HepG2 (cell line): Measurements from ENCODE around the gene ADRM1. TPM values are rescaled to one million over a fixed set of nuclear protein-coding genes. Genes with fewer than 3 reads are reported as not detected.

Source experiments
- ETV6 ChIP-seq: sonication (generic); formaldehyde crosslinking; conservative IDR thresholded peaks from 2 replicates; pipeline ENCODE4 v1.4.0; 2020; ENCODE audit warnings: missing genetic modification reagents
- JUN ChIP-seq: sonication (generic); formaldehyde crosslinking; IDR thresholded peaks from 2 replicates; pipeline ENCODE4 v1.4.0; 2020; ENCODE audit warnings: mild to moderate bottlenecking, missing genetic modification reagents
- KAT8 ChIP-seq: IDR thresholded peaks from 2 replicates; pipeline ENCODE4 v1.6.1; 2016; ENCODE audit warnings: missing genetic modification reagents, missing compliant biosample characterization
- ZNF234 ChIP-seq: sonication (generic); formaldehyde crosslinking; conservative IDR thresholded peaks from 2 replicates; pipeline ENCODE4 v1.5.1; 2020; ENCODE audit warnings: mild to moderate bottlenecking, missing genetic modification reagents
- ZNF607 ChIP-seq: sonication (generic); formaldehyde crosslinking; IDR thresholded peaks from 2 replicates; pipeline ENCODE4 v1.5.1; 2020; ENCODE audit warnings: missing genetic modification reagents, mild to moderate bottlenecking, borderline replicate concordance
- ZNF672 ChIP-seq: sonication (generic); formaldehyde crosslinking; IDR thresholded peaks from 2 replicates; pipeline ENCODE4 v1.8.1; 2022; ENCODE audit warnings: missing genetic modification reagents
- ZNF720 ChIP-seq: sonication (generic); formaldehyde crosslinking; IDR thresholded peaks from 2 replicates; pipeline ENCODE4 v1.4.0; 2020; ENCODE audit warnings: missing genetic modification reagents
- ZNF749 ChIP-seq: sonication (generic); formaldehyde crosslinking; IDR thresholded peaks from 2 replicates; pipeline ENCODE4 v1.8.0; 2022; ENCODE audit warnings: mild to moderate bottlenecking, missing genetic modification reagents, moderate library complexity, borderline replicate concordance
- ZSCAN29 ChIP-seq: sonication (generic); formaldehyde crosslinking; conservative IDR thresholded peaks from 2 replicates; pipeline ENCODE4 v1.4.0; 2020; ENCODE audit warnings: mild to moderate bottlenecking, missing genetic modification reagents
- polyA plus RNA-seq, 8 experiments: library from polyadenylated mRNA; depleted of rRNA in 3 of 8; stranded (reverse) in 7 of 8; unstranded in 1 of 8; fragments of >200 nt; fragmentation: Illumina TruSeq in 4 of 8; extraction: Trizol in 4 of 8; gene quantifications; 2 replicates each; pipeline versions ENCODE4 v1.2.1 to v1.2.3, GENCODE V29; 2011 to 2016; ENCODE audit warnings: low read depth in 4 of 8, missing spikeins in 1 of 8, mixed read lengths in 1 of 8; ENCODE audit not compliant: insufficient read depth in 1 of 8
- total RNA-seq, 5 experiments: library from RNA; depleted of rRNA; stranded (reverse); fragments of >200 nt; fragmentation: Illumina TruSeq; extraction: Trizol; gene quantifications; 2 replicates each; pipeline ENCODE4 v1.2.3, GENCODE V29; 2016; ENCODE audit warnings: low read depth in 1 of 5
- TF ChIP-seq, protein P1 (sequence below): sonication (generic); formaldehyde crosslinking; IDR thresholded peaks from 2 replicates; pipeline ENCODE4 v1.5.1; 2020; ENCODE audit warnings: missing genetic modification reagents, mild to moderate bottlenecking, borderline replicate concordance
- TF ChIP-seq, protein P2 (sequence below): sonication (generic); formaldehyde crosslinking; IDR thresholded peaks from 2 replicates; pipeline ENCODE4 v1.4.0; 2020; ENCODE audit warnings: missing genetic modification reagents

ADRM1 gene
- total and polyA plus RNA-seq, 2 of the 13 experiments (the other 11 are each of a cell fraction or from before 2014, with no cell fraction given): 92.9 to 154 TPM

DNA sequence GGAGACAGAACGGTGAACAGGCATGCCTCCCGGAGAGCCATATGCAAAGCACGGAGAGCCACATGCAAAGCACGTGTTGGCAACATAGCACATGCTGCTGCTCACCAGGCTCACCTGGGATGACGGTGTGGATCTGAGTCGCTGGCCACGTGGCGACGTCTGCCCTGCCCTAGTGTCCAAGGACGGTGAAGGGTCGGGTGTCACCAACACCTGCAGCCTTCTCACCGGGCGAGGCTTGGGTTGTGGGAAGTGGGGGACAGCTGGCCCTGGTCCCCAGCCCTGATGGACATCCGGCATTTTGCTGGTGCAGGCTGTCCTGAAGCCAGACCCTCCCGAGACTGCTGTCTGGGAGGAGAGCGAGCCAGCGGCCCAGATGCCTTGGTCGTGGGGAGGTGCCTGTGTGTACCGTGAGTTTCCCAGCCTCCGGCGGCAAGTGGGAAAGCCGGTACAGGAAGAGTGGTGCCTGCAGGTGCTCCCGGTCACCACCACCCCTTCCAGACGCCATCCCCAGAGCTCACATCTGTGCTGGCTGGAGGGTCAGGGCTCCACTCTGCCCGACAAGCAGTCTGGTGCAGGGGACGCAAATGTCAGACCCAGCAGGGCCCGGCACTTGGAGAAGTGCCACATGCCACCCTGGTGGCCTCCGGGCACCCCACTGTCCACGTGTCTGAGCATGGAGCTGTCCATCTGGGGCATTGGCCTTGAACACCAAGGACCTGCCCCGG, 5.9 kb upstream of the ADRM1 start (continued):
- TF ChIP-seq ZNF749 (no peak), ZNF234 (no peak), ZNF607 (CRISPR knock-in tag) (no peak), ZNF720 (CRISPR knock-in tag) (no peak), ZNF672 (no peak), ZSCAN29 (no peak), KAT8 (CRISPR knock-in tag) (no peak), ETV6 (0 out of 2 replicates have a peak, but pooled peaks have one; percentile 22), JUN (no peak)
- TF ChIP-seq, protein P1, sequence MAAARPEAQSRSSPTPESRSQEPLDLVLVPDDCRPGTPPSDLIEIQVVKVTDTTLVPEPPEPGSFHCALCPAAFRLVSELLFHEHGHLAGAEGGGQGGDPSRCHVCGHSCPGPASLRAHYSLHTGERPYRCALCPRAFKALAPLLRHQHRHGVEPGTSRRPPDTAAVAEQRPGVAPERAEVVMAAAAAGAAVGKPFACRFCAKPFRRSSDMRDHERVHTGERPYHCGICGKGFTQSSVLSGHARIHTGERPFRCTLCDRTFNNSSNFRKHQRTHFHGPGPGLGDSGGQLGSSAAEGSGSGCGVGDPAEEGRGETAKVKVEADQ: no peak
- TF ChIP-seq, protein P2, sequence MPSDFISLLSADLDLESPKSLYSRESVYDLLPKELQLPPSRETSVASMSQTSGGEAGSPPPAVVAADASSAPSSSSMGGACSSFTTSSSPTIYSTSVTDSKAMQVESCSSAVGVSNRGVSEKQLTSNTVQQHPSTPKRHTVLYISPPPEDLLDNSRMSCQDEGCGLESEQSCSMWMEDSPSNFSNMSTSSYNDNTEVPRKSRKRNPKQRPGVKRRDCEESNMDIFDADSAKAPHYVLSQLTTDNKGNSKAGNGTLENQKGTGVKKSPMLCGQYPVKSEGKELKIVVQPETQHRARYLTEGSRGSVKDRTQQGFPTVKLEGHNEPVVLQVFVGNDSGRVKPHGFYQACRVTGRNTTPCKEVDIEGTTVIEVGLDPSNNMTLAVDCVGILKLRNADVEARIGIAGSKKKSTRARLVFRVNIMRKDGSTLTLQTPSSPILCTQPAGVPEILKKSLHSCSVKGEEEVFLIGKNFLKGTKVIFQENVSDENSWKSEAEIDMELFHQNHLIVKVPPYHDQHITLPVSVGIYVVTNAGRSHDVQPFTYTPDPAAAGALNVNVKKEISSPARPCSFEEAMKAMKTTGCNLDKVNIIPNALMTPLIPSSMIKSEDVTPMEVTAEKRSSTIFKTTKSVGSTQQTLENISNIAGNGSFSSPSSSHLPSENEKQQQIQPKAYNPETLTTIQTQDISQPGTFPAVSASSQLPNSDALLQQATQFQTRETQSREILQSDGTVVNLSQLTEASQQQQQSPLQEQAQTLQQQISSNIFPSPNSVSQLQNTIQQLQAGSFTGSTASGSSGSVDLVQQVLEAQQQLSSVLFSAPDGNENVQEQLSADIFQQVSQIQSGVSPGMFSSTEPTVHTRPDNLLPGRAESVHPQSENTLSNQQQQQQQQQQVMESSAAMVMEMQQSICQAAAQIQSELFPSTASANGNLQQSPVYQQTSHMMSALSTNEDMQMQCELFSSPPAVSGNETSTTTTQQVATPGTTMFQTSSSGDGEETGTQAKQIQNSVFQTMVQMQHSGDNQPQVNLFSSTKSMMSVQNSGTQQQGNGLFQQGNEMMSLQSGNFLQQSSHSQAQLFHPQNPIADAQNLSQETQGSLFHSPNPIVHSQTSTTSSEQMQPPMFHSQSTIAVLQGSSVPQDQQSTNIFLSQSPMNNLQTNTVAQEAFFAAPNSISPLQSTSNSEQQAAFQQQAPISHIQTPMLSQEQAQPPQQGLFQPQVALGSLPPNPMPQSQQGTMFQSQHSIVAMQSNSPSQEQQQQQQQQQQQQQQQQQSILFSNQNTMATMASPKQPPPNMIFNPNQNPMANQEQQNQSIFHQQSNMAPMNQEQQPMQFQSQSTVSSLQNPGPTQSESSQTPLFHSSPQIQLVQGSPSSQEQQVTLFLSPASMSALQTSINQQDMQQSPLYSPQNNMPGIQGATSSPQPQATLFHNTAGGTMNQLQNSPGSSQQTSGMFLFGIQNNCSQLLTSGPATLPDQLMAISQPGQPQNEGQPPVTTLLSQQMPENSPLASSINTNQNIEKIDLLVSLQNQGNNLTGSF (CRISPR knock-in tag): no peak
